BJ (cell line): Measurements from ENCODE around the gene RAP2B. TPM values are rescaled to one million over a fixed set of nuclear protein-coding genes. Genes with fewer than 3 reads are reported as not detected.

Source experiments
- CTCF ChIA-PET: fragments of 350-600 bp; formaldehyde crosslinking; extraction: SDS; loops from one replicate; lab custom pipeline; 2021; ENCODE audit warnings: antibody characterized with exemption, inconsistent platforms; lab: Yijun Ruan, JAX
- POLR2A ChIA-PET: fragments of 300-600 bp; sonication (Branson Sonifier 250); formaldehyde crosslinking; extraction: SDS; loops from one replicate; lab custom pipeline; 2021; ENCODE audit warnings: antibody characterized with exemption; lab: Charles Lee
- DNase-seq: peaks from one replicate; pipeline ENCODE4 v3.0.0-alpha.2; 2011; ENCODE audit warnings: low read depth
- H3K27me3 ChIP-seq: 2 replicates; pipeline ENCODE4 v1.6.0; 2011; ENCODE audit warnings: low read length; ENCODE audit not compliant: control insufficient read depth, insufficient read depth
- H3K36me3 ChIP-seq: 2 replicates; pipeline ENCODE4 v1.5.1; 2011; ENCODE audit warnings: low read length; ENCODE audit not compliant: control insufficient read depth, insufficient read depth
- H3K4me3 ChIP-seq: 2 replicates; pipeline ENCODE4 v1.5.1; 2011; ENCODE audit warnings: low read depth, mild to moderate bottlenecking, control low read depth, low read length
- polyA plus RNA-seq: library from polyadenylated mRNA; depleted of rRNA; stranded (reverse); fragments of >200 nt; gene quantifications from 2 replicates; pipeline ENCODE4 v1.2.3, GENCODE V29; 2011
- TF ChIP-seq, protein P1 (sequence below): IDR thresholded peaks from 2 replicates; pipeline ENCODE4 v1.5.1; 2011; ENCODE audit warnings: low read depth, mild to moderate bottlenecking, control low read depth, inconsistent platforms, low read length, moderate library complexity; ENCODE audit not compliant: insufficient read depth

The RAP2B gene
- polyA plus RNA-seq, 1 experiment, result 7.2 TPM

DNA sequence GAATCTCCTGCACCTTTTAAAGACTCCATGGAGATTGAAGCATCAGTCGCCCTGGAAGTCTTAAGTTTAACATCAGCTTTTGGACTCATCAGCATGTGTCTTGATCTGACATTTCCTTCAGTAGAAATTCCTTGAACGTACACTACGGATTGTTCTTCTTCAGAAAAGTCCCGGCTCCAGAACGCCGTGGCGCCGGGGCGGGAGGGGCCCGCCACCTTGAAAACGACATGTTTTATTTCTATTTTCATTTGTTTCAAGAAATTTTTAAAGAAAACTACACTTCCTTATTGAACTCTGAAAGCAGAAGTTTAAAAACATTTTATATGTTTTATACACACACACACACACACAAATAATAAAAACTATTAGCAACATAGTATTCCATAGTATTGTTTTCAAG lies 32.6 kb upstream of the RAP2B start:
- no peak for DNase-seq
- POLR2A ChIA-PET, result interaction anchor here (0.7 kb wide), 1 partner anchor 26 kb away, joined by 9 read pairs; no protein-coding TSS in a partner anchor
- CTCF ChIA-PET, result interaction anchor here (0.7 kb wide), 1 partner anchor 20 kb away, joined by 3 read pairs; no protein-coding TSS in a partner anchor
- H3K36me3 ChIP-seq, result no peaks in the 10 kb centered on the region
- no peak overlapping the region for H3K4me3 ChIP-seq
- H3K27me3 ChIP-seq, result no peaks in the 10 kb centered on the region
- TF ChIP-seq, protein P1, sequence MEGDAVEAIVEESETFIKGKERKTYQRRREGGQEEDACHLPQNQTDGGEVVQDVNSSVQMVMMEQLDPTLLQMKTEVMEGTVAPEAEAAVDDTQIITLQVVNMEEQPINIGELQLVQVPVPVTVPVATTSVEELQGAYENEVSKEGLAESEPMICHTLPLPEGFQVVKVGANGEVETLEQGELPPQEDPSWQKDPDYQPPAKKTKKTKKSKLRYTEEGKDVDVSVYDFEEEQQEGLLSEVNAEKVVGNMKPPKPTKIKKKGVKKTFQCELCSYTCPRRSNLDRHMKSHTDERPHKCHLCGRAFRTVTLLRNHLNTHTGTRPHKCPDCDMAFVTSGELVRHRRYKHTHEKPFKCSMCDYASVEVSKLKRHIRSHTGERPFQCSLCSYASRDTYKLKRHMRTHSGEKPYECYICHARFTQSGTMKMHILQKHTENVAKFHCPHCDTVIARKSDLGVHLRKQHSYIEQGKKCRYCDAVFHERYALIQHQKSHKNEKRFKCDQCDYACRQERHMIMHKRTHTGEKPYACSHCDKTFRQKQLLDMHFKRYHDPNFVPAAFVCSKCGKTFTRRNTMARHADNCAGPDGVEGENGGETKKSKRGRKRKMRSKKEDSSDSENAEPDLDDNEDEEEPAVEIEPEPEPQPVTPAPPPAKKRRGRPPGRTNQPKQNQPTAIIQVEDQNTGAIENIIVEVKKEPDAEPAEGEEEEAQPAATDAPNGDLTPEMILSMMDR, result no peak

DNA sequence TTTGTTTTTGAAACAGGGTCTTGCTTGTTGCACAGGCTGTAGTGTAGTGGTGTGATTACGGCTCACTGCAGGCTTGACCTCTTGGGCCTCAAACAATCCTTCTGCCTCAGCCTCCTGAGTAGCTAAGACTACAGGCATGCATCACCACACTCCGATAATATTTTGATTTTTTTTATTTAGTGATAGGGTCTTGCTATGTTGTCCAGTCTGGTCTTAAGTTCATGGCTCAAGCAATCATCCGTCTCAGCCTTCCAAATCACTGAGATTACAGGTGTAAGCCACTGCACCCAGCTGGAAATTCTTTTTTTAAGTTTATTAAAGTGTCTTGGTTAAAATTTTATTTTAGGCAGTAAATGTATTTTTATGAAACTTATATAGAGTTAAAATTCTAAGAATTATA lies 32.2 kb upstream of the RAP2B start:
- CTCF ChIA-PET, result interaction anchor here (0.7 kb wide), 1 partner anchor 19 kb away, joined by 3 read pairs; no protein-coding TSS in a partner anchor
- Histone ChIP-seq H3K27me3 (no peaks in the 10 kb centered on the region), H3K36me3 (no peaks in the 10 kb centered on the region), H3K4me3 (no peak overlapping the region)
- POLR2A ChIA-PET, result no interaction called here
- TF ChIP-seq, protein P1, result no peak
- DNase-seq, result no peak

DNA sequence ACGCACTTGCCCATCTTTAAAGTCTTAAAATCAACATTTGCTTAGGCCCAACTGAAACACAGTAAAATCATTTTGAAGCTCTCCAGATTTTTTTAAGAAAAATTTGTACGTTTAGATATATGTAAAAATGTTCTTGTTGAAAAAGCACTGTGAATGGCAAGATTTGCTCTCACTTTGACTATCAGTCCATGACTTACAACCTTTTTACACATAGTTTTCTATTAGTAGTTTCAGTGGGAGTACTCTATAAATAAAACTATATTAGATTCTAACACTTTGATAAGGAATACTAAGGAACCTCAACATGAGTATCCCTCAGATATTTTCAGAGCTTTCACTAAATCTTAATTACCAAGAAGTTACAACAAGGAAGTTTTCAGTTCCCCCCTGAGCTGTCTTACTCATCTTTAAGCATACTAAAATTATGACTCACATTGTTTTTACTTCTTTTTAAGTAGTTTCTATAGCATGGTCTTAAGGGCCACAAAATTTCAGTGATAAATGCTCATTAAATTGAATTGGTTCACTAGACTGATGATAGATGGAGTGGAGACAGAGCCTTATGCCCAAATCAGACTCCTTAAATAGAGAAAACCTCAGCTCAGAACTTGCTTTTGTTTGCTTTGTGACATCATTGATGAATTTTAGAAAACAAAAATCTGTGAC lies 31.6 kb upstream of the RAP2B start:
- Histone ChIP-seq H3K27me3 (no peaks in the 10 kb centered on the region), H3K36me3 (no peaks in the 10 kb centered on the region), H3K4me3 (no peak overlapping the region)
- POLR2A ChIA-PET, result no interaction called here
- TF ChIP-seq, protein P1, result no peak
- peak; percentile 52 for DNase-seq
- CTCF ChIA-PET, result interaction anchor here (0.7 kb wide), 1 partner anchor 19 kb away, joined by 3 read pairs; no protein-coding TSS in a partner anchor

DNA sequence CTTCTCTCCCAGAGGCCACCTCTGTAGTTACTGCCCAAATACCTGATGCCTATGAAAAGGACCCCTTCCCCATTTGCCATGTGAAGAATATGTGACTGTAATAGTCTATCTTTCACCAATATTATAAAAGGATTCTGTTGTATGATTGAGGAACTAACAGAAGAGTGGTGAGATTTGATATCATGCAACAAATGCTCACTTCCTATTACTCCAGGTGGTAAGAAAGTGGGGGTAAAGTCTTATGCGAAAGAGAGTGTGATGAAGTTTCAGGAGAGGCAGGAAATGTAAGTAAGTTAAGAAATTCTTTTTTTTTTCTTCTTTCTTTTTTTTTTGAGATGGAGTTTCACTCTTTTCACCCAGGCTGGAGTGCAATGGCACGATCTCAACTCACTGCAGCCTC lies 24.4 kb upstream of the RAP2B start:
- TF ChIP-seq, protein P1, result no peak
- ChIA-PET POLR2A (no interaction called here), CTCF (interaction anchor here (0.7 kb wide), 1 partner anchor 18 kb away, joined by 3 read pairs; no protein-coding TSS in a partner anchor)
- H3K36me3 ChIP-seq, result no peaks in the 10 kb centered on the region
- DNase-seq, result no peak
- no peak overlapping the region for H3K4me3 ChIP-seq
- no peaks in the 10 kb centered on the region for H3K27me3 ChIP-seq

DNA sequence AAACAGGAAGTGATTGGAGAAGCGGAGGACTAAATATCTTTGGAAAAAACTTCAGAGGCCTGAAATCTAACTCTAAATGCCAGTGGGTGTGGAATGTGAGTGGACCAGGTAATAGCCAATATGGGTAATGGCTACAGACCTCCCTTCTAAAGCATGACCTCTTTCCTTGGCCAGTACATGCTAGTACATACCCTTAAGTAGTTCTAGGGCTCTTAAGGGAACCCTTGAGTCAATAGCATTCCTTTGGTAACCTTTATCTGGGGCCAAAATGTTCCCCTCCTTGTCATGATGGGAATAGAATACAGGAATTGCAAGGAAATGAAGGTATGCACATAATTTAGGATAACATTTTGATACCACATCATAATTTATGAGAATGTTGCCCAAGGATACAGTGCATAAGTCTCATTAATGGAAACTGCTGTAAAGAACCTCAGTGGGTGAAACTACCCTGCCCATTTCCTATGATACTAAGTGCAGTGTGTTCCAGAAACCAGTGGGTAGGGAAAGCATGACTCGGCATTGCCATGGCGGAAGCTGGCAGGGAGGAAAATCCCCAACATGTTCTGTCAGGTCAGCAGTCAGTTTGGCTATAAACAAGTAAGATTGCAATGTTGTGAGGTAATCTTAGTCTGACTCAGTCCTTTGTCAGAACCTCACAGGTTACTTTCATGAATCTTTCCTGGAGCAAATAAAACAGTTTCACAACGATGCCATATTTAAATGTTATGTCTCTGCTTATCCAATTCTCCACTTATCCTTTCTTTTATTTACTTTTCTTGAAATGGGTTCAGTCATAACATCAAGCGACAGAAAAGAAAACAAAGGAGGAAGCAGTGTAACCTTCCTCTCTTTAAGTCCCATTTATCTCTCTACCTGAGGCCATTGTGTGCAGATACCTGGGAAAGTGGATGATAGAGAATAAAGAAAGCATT lies 23.5 kb upstream of the RAP2B start:
- no peak overlapping the region for H3K4me3 ChIP-seq
- ChIA-PET POLR2A (no interaction called here), CTCF (interaction anchor here (1.1 kb wide), 1 partner anchor 95 kb away, joined by 3 read pairs; no protein-coding TSS in a partner anchor)

More for the DNA sequence above, 23.5 kb upstream of the RAP2B start:
- TF ChIP-seq, protein P1, result no peak
- no peaks in the 10 kb centered on the region for H3K36me3 ChIP-seq
- DNase-seq, result peak; percentile 89
- no peaks in the 10 kb centered on the region for H3K27me3 ChIP-seq
